Fibroblast of lung (primary cell): ENCODE results near the gene PRCC.
A peak's percentile ranks its signal among the peaks of the same experiment; 100 is the strongest.

Source experiments
- CTCF ChIP-seq, 2 donors: IDR thresholded peaks in 1 of 2; conservative IDR thresholded peaks in 1 of 2; 1 replicate in 1 of 2; 2 replicates in 1 of 2; pipeline ENCODE4 v1.5.1; 2011 to 2012; ENCODE audit warnings: low read length in 2 of 2, control low read depth in 1 of 2, inconsistent platforms in 1 of 2, low read depth in 1 of 2, mild to moderate bottlenecking in 1 of 2
- EZH2 ChIP-seq: IDR thresholded peaks from 2 replicates; pipeline ENCODE4 v1.5.1; 2012; ENCODE audit warnings: low read length, control low read depth, mild to moderate bottlenecking; ENCODE audit errors: missing control alignments

DNA sequence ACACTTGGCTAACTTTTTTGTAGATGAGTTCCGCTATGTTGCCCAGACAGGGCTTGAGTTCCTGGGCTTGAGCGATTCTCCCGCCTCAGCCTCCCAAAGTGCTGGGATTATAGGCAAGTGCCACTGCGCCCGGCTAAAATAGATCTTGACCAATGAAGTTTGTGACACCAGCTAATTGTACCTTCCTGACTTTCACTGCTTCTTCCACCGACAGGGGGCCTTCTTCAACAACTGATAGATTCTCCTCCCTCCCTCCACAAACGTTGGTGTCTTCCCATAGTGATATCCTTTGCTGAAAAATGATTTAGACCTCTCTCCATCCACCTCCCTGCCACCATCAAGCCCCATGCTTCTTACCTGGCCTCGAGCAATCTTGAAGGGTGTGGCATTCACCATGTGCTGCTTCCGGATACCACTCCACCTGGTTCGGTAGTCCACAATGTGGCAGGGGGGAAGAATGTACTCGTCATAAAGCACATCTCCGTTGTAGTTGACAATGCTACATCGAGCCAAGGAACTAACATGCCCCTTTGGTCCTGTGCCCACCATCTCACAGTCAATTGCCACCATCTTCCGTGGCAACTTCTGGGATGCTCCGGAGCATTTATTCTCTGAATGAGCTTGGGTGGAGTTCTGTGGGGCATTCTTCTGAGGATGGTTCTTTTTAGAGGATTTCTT lies 40.6 kb upstream of the PRCC start:
- TF ChIP-seq CTCF (conservative IDR thresholded peaks at IDR 0.05 in 1 of 2, IDR thresholded peaks at IDR 0.05 in 1 of 2; ENCODE audit: low read depth in 1 of 2, low read length in 2 of 2) (peak; percentile 63 to 66), EZH2 (no peak)
